ENCODE data around the gene CHID1.

The CHID1 gene

GRCh38 chr11:917426-917825 is 6.8 kb upstream of the CHID1 start:
- no peak overlapping the region for H3K9ac ChIP-seq (ENCODE audit: low read length)
- no peak overlapping the region for H3K4me2 ChIP-seq (ENCODE audit: low read depth, low read length, poor library complexity, severe bottlenecking)
- no peaks in the 10 kb centered on the region for H3K9me3 ChIP-seq (ENCODE audit: insufficient read depth, low read length)
- no peaks in the 10 kb centered on the region for H3K9me2 ChIP-seq (replicated peaks; ENCODE audit: insufficient read depth, low read length)
- no peak overlapping the region for H3K4me3 ChIP-seq (ENCODE audit: insufficient read depth, low read length, poor library complexity, severe bottlenecking)
- no peaks in the 10 kb centered on the region for H3K36me3 ChIP-seq (ENCODE audit: low read length)
- H4K20me1 ChIP-seq (ENCODE audit: low read depth, low read length): no peaks in the 10 kb centered on the region
- no peaks in the 10 kb centered on the region for H3K27me3 ChIP-seq (ENCODE audit: low read length)
- TF ChIP-seq EZH2phosphoT487 (conservative IDR thresholded peaks at IDR 0.05; ENCODE audit: low read length) (no peak), CTCF (IDR thresholded peaks at IDR 0.05; ENCODE audit: insufficient read depth, low read length, poor library complexity, severe bottlenecking) (no peak)
- H3K27ac ChIP-seq (ENCODE audit: low read depth, low read length): no peak overlapping the region
- no peak overlapping the region for H2AFZ ChIP-seq (ENCODE audit: low read depth, low read length, severe bottlenecking)
- no peaks in the 10 kb centered on the region for H3F3A ChIP-seq (ENCODE audit: insufficient read depth)
- no peaks in the 10 kb centered on the region for H3K79me2 ChIP-seq (ENCODE audit: insufficient read depth, low read length)

- Histone ChIP-seq H2AFZ (ENCODE audit: low read depth, low read length, severe bottlenecking) (no peak overlapping the region), H3K9me2 (replicated peaks; ENCODE audit: insufficient read depth, low read length) (no peaks in the 10 kb centered on the region), H4K20me1 (ENCODE audit: low read depth, low read length) (no peaks in the 10 kb centered on the region), H3K27ac (ENCODE audit: low read depth, low read length) (no peak overlapping the region), H3K79me2 (ENCODE audit: insufficient read depth, low read length) (peaks cover 6% of the 10 kb centered on the region), H3K9ac (ENCODE audit: low read length) (no peak overlapping the region), H3K27me3 (ENCODE audit: low read length) (no peaks in the 10 kb centered on the region), H3K9me3 (ENCODE audit: insufficient read depth, low read length) (no peaks in the 10 kb centered on the region), H3K4me2 (ENCODE audit: low read depth, low read length, poor library complexity, severe bottlenecking) (no peak overlapping the region), H3F3A (ENCODE audit: insufficient read depth) (no peaks in the 10 kb centered on the region), H3K4me3 (ENCODE audit: insufficient read depth, low read length, poor library complexity, severe bottlenecking) (no peak overlapping the region), H3K36me3 (ENCODE audit: low read length) (no peaks in the 10 kb centered on the region)
- no peak for TF ChIP-seq EZH2phosphoT487 (conservative IDR thresholded peaks at IDR 0.05; ENCODE audit: low read length)
- no peak for TF ChIP-seq CTCF (IDR thresholded peaks at IDR 0.05; ENCODE audit: insufficient read depth, low read length, poor library complexity, severe bottlenecking)
Observed at GRCh38 chr11:914747-915501, 4.3 kb upstream of the CHID1 start.

GRCh38 chr11:914204-914603 is 3.6 kb upstream of the CHID1 start:
- no peaks in the 10 kb centered on the region for H3K27me3 ChIP-seq (ENCODE audit: low read length)
- H3K9ac ChIP-seq (ENCODE audit: low read length): no peak overlapping the region
- H3K4me2 ChIP-seq (ENCODE audit: low read depth, low read length, poor library complexity, severe bottlenecking): no peak overlapping the region
- H3K4me3 ChIP-seq (ENCODE audit: insufficient read depth, low read length, poor library complexity, severe bottlenecking): no peak overlapping the region
- no peak overlapping the region for H3K27ac ChIP-seq (ENCODE audit: low read depth, low read length)
- H2AFZ ChIP-seq (ENCODE audit: low read depth, low read length, severe bottlenecking): no peak overlapping the region
- H3K9me3 ChIP-seq (ENCODE audit: insufficient read depth, low read length): no peaks in the 10 kb centered on the region
- H4K20me1 ChIP-seq (ENCODE audit: low read depth, low read length): no peaks in the 10 kb centered on the region
- no peaks in the 10 kb centered on the region for H3K9me2 ChIP-seq (replicated peaks; ENCODE audit: insufficient read depth, low read length)
- TF ChIP-seq EZH2phosphoT487 (conservative IDR thresholded peaks at IDR 0.05; ENCODE audit: low read length): no peak
- TF ChIP-seq CTCF (IDR thresholded peaks at IDR 0.05; ENCODE audit: insufficient read depth, low read length, poor library complexity, severe bottlenecking): no peak
- H3K79me2 ChIP-seq (ENCODE audit: insufficient read depth, low read length): peaks cover 14% of the 10 kb centered on the region
- H3K36me3 ChIP-seq (ENCODE audit: low read length): no peaks in the 10 kb centered on the region
- H3F3A ChIP-seq (ENCODE audit: insufficient read depth): no peaks in the 10 kb centered on the region
